Dendritic cell treated with granulocyte-macrophage colony-stimulating factor and Interleukin-4, amounts not matched to agents 40 ng/mL and 50 ng/mL, for 4 days (primary cell): Measurements from ENCODE around the gene KRT35.

ENCODE experiments used
- H3K27ac Mint-ChIP-seq: one replicate; pipeline ENCODE4 v1.8.0; 2022; ENCODE audit warnings: mild to moderate bottlenecking, mixed read lengths
- H3K27me3 Mint-ChIP-seq: one replicate; pipeline ENCODE4 v1.8.0; 2022; ENCODE audit warnings: mild to moderate bottlenecking, mixed read lengths
- H3K36me3 Mint-ChIP-seq: one replicate; pipeline ENCODE4 v1.8.0; 2022; ENCODE audit warnings: low read depth, mixed read lengths
- H3K4me1 Mint-ChIP-seq: one replicate; pipeline ENCODE4 v1.8.0; 2022; ENCODE audit warnings: low read depth, mixed read lengths
- H3K4me3 Mint-ChIP-seq: one replicate; pipeline ENCODE4 v1.8.0; 2022; ENCODE audit warnings: mild to moderate bottlenecking, moderate library complexity, mixed read lengths
- H3K9me3 Mint-ChIP-seq: one replicate; pipeline ENCODE4 v1.8.0; 2022; ENCODE audit warnings: mixed read lengths
- intact Hi-C: fragments of 100-400 bp; cut with micrococcal nuclease; formaldehyde crosslinking; loops from one replicate; pipeline ENCODE4 v1.15.0; 2022

Gene KRT35

GRCh38 chr17:41518789-41519449, 38.0 kb upstream of the KRT35 start, which contains the start of gene KRT15:
TSS of gene KRT15 (minus strand) at chr17:41518890. CDS start at chr17:41518827, 63 bp downstream.
- Mint-ChIP-seq H3K36me3 (no peaks in the 10 kb centered on the region), H3K4me3 (no peak within 1 kb of the TSS), H3K4me1 (peaks cover 9% of the 10 kb centered on the region), H3K27me3 (peaks cover 47% of the 10 kb centered on the region), H3K27ac (no peak within 1 kb of the TSS), H3K9me3 (no peaks in the 10 kb centered on the region)
- intact Hi-C loops, result no loop called here

GRCh38 chr17:41518031-41518430, 37.1 kb upstream of the KRT35 start:
- peaks cover 16% of the 10 kb centered on the region for H3K4me1 Mint-ChIP-seq
- intact Hi-C loops, result no loop called here
- no peak overlapping the region for H3K27ac Mint-ChIP-seq
- no peaks in the 10 kb centered on the region for H3K36me3 Mint-ChIP-seq
- no peak overlapping the region for H3K4me3 Mint-ChIP-seq
- H3K27me3 Mint-ChIP-seq, result peaks cover 42% of the 10 kb centered on the region
- no peaks in the 10 kb centered on the region for H3K9me3 Mint-ChIP-seq

DNA sequence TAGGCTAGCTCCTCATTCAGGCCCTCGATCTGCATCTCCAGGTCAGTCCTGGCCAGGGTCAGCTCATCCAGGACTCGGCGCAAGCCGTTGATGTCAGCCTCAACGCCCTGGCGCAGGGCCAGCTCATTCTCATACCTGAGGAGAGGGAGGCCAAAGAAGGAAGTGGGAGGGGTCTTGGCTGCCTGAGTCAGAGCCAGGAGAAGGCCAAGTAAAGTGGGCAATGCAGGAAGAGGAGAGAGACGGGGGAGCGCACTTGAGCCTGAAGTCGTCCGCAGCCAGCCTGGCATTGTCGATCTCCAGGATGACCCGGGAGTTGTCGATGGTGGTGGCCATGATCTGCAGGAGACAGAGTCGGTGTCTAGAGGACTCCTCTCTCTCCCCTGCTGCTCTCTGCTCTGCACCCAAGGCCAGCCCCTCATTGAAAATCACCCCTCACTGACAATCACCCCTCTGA, 35.9 kb upstream of the KRT35 start:
- Mint-ChIP-seq H3K27ac (no peak overlapping the region), H3K9me3 (no peaks in the 10 kb centered on the region), H3K27me3 (peaks cover 42% of the 10 kb centered on the region), H3K4me3 (no peak overlapping the region), H3K4me1 (peaks cover 24% of the 10 kb centered on the region), H3K36me3 (no peaks in the 10 kb centered on the region)
- intact Hi-C loops, result no loop called here

DNA sequence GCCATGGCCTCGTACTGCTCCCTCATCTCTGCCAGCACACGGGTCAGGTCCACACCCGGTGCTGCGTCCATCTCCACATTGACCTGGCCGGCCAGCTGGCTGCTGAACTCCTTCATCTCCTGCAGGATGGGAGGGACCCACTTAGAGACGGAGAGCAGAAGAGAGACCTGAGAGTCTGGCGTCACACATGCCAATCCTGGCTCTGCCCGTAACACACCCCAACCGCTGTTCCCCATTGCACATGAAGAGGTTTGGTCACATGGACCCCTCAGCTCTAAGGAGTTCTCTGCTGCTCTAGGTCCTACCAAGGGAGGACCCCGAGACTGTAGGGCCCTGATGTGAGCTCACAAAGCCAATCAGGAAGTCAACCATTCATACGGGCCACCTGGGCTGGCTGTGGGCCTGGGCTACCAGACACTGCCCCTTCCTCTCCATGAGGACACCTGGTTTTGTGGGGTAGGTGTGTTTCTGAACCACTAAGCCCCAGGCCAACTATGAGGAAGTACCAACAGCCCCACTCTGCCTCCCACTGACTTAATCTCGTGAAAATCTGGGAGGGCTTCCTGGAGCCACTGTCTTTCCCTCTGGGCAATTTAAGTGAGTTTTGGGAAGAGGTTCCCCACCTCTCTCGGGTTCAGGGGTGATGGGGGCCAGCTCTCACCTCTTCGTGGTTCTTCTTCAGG, 35.3 kb upstream of the KRT35 start:
- intact Hi-C loops, result no loop called here
- peaks cover 42% of the 10 kb centered on the region for H3K27me3 Mint-ChIP-seq
- H3K9me3 Mint-ChIP-seq, result no peaks in the 10 kb centered on the region
- no peaks in the 10 kb centered on the region for H3K36me3 Mint-ChIP-seq
- H3K27ac Mint-ChIP-seq, result no peak overlapping the region
- H3K4me3 Mint-ChIP-seq, result no peak overlapping the region
- H3K4me1 Mint-ChIP-seq, result peaks cover 18% of the 10 kb centered on the region

GRCh38 chr17:41513168-41513547, 32.2 kb upstream of the KRT35 start:
- intact Hi-C loops, result no loop called here
- Mint-ChIP-seq H3K4me1 (peaks cover 16% of the 10 kb centered on the region), H3K27ac (no peak overlapping the region), H3K36me3 (no peaks in the 10 kb centered on the region), H3K27me3 (peaks cover 26% of the 10 kb centered on the region), H3K9me3 (no peaks in the 10 kb centered on the region), H3K4me3 (no peak overlapping the region)

DNA sequence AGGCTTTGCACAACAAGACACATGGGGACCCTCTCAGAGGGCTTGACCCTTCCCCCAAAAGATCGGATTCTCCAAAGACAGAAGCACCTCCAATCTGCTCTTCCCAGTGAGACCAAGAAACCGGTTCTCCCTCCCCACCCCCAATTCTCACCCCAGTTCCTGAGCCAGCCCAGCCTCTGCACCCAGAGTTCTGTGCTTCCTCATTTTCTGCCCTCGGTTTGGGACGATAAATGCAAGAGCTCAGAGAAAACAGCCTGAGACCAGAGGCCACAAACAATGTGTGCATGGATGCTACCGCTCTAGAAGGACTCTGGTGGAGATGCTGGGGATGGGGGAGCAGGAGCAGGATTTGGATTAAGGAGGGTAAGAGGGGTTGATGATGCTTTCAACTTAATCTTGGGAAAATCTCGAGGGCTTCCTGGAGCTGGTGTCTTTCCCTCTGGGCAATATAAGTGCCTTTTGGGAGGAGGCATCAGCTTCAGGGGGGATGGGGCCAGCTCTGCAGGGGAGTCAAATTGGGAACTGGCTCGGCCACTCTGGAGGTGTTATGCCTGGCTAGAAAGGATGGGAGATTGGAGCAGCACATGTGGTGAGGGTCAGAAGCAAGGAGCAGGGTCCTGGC, 31.7 kb upstream of the KRT35 start:
- H3K9me3 Mint-ChIP-seq, result no peaks in the 10 kb centered on the region
- H3K27ac Mint-ChIP-seq, result no peak overlapping the region
- H3K4me1 Mint-ChIP-seq, result peaks cover 19% of the 10 kb centered on the region
- no peaks in the 10 kb centered on the region for H3K36me3 Mint-ChIP-seq
- intact Hi-C loops, result no loop called here
- H3K4me3 Mint-ChIP-seq, result no peak overlapping the region
- H3K27me3 Mint-ChIP-seq, result peaks cover 24% of the 10 kb centered on the region

GRCh38 chr17:41511716-41512115, 30.8 kb upstream of the KRT35 start:
- Mint-ChIP-seq H3K36me3 (no peaks in the 10 kb centered on the region), H3K4me3 (no peak overlapping the region), H3K4me1 (peaks cover 26% of the 10 kb centered on the region), H3K27me3 (peaks cover 19% of the 10 kb centered on the region), H3K27ac (no peak overlapping the region), H3K9me3 (no peaks in the 10 kb centered on the region)
- intact Hi-C loops, result no loop called here

- H3K36me3 Mint-ChIP-seq, result no peaks in the 10 kb centered on the region
- H3K4me1 Mint-ChIP-seq, result peaks cover 32% of the 10 kb centered on the region
- intact Hi-C loops, result no loop called here
- H3K9me3 Mint-ChIP-seq, result no peaks in the 10 kb centered on the region
- H3K27ac Mint-ChIP-seq, result no peak overlapping the region
- H3K27me3 Mint-ChIP-seq, result peaks cover 15% of the 10 kb centered on the region
- H3K4me3 Mint-ChIP-seq, result no peak overlapping the region
Observed at GRCh38 chr17:41511116-41511515, 30.2 kb upstream of the KRT35 start.

DNA sequence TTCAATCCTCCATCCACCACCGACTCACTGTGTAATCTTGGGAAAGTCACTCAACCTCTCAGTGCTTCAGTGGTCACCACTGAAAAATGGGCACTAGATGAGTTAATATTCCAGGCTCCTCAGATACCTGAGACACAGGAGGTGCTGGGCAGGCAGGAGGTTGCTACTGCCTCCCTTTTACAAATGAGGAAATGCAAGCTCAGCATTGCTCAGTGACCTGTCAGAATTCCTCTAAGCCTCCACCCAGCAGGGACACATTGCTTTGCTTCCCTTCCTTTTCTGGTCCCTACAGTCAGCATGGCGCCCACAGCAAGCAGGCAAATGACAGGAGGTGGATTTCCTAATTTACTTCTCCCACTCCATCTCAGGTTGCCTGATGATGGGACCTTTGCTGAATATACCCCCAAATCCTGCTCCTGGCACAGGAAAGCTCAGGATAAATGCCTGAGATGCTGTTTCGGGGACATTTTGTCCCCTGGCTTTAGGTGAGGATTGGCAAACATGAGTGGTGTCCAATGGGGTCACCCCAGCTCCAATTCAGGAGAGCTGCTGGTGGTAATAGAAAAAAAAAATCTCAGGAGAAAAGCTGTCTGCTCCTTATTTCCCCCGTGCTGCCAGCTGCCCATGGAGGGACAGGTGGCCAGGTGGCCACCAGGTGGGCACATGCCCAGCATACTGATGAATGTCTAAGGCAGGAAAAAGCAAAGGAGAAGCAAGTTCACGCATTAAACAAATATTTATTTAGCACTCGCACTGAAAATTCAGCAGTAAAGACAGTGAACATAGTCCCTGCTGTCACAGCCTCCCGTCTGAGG, 29.5 kb upstream of the KRT35 start:
- Mint-ChIP-seq H3K4me3 (no peak overlapping the region), H3K9me3 (no peaks in the 10 kb centered on the region), H3K27ac (no peak overlapping the region), H3K27me3 (peaks cover 12% of the 10 kb centered on the region), H3K36me3 (no peaks in the 10 kb centered on the region), H3K4me1 (peaks cover 38% of the 10 kb centered on the region)
- intact Hi-C loops, result no loop called here

- no peaks in the 10 kb centered on the region for H3K9me3 Mint-ChIP-seq
- intact Hi-C loops, result no loop called here
- peaks cover 29% of the 10 kb centered on the region for H3K4me1 Mint-ChIP-seq
- H3K4me3 Mint-ChIP-seq, result no peak overlapping the region
- H3K27ac Mint-ChIP-seq, result peak overlapping the region; percentile 8
- H3K27me3 Mint-ChIP-seq, result peaks cover 3% of the 10 kb centered on the region
- no peaks in the 10 kb centered on the region for H3K36me3 Mint-ChIP-seq
Observed at GRCh38 chr17:41507315-41507880, 26.4 kb upstream of the KRT35 start.

- Mint-ChIP-seq H3K9me3 (no peaks in the 10 kb centered on the region), H3K4me1 (peaks cover 28% of the 10 kb centered on the region), H3K27ac (peak overlapping the region; percentile 6), H3K4me3 (no peak overlapping the region), H3K27me3 (peaks cover 3% of the 10 kb centered on the region), H3K36me3 (no peaks in the 10 kb centered on the region)
- intact Hi-C loops, result no loop called here
Observed at GRCh38 chr17:41505809-41506767, 25.1 kb upstream of the KRT35 start.

GRCh38 chr17:41505007-41505808, 24.3 kb upstream of the KRT35 start, which contains the start of gene KRT13:
TSS of gene KRT13 (minus strand) at chr17:41505612. CDS start at chr17:41505550, 62 bp downstream.
- no peaks in the 10 kb centered on the region for H3K36me3 Mint-ChIP-seq
- peaks cover 37% of the 10 kb centered on the region for H3K4me1 Mint-ChIP-seq
- peaks cover 7% of the 10 kb centered on the region for H3K27me3 Mint-ChIP-seq
- H3K4me3 Mint-ChIP-seq, result no peak within 1 kb of the TSS
- H3K27ac Mint-ChIP-seq, result peak within 1 kb of the TSS; percentile 6
- intact Hi-C loops, result no loop called here
- H3K9me3 Mint-ChIP-seq, result no peaks in the 10 kb centered on the region
